CD4-positive, alpha-beta T cell treated with Interleukin-6 at 100 ng/mL for 8 hours (primary cell): Measurements from ENCODE around the gene GGA1.
"Not testable (repeated sequence)": the region's sequence is repeated elsewhere in the genome, so short reads cannot be mapped to it uniquely, and the experiment has no call there.

Experiments used
- DNase-seq: peaks from one replicate; pipeline ENCODE4 v3.0.0-alpha.2; 2020; ENCODE audit warnings: mixed read lengths, low spot score

GGA1 gene

GRCh38 chr22:37609240-37610152, 862 bp downstream of the GGA1 start:
- no peak for DNase-seq

- not testable (repeated sequence) for DNase-seq
Observed at GRCh38 chr22:37610153-37610475, 1.5 kb downstream of the GGA1 start.

- DNase-seq = no peak
Observed at GRCh38 chr22:37610480-37611129, 2.0 kb downstream of the GGA1 start.

- no peak for DNase-seq
Observed at GRCh38 chr22:37611207-37611606, 2.6 kb downstream of the GGA1 start.

GRCh38 chr22:37616201-37617083, 7.8 kb downstream of the GGA1 start:
- no peak for DNase-seq

GRCh38 chr22:37617431-37617830, 8.8 kb downstream of the GGA1 start:
- no peak for DNase-seq

GRCh38 chr22:37618072-37618656, 9.5 kb downstream of the GGA1 start:
- DNase-seq = no peak

GRCh38 chr22:37618674-37619073, 10.0 kb downstream of the GGA1 start:
- no peak for DNase-seq

GRCh38 chr22:37619991-37620390, 11.4 kb downstream of the GGA1 start:
- DNase-seq = no peak

GRCh38 chr22:37621352-37621860, 12.8 kb downstream of the GGA1 start:
- no peak for DNase-seq

- peak; percentile 76 for DNase-seq
Observed at GRCh38 chr22:37623075-37624016, 14.7 kb downstream of the GGA1 start.

- DNase-seq = no peak
Observed at GRCh38 chr22:37624017-37624365, 15.4 kb downstream of the GGA1 start.

GRCh38 chr22:37624876-37625275, 16.2 kb downstream of the GGA1 start:
- no peak for DNase-seq

GRCh38 chr22:37625737-37626136, 17.1 kb downstream of the GGA1 start:
- no peak for DNase-seq

GRCh38 chr22:37626144-37626543, 17.5 kb downstream of the GGA1 start:
- no peak for DNase-seq

- DNase-seq = no peak
Observed at GRCh38 chr22:37626556-37627075, 18.0 kb downstream of the GGA1 start.

GRCh38 chr22:37627121-37627520, 18.5 kb downstream of the GGA1 start:
- DNase-seq = no peak

GRCh38 chr22:37627545-37627944, 18.9 kb downstream of the GGA1 start:
- peak; percentile 68 for DNase-seq

GRCh38 chr22:37628830-37629229, 20.2 kb downstream of the GGA1 start:
- no peak for DNase-seq

- DNase-seq = no peak
Observed at GRCh38 chr22:37629928-37630327, 21.3 kb downstream of the GGA1 start.
